Measurements from ENCODE around the gene DIDO1.

- TF ChIP-seq POLR2A (IDR thresholded peaks at IDR 0.05), result no peak
- TF ChIP-seq, protein P1, sequence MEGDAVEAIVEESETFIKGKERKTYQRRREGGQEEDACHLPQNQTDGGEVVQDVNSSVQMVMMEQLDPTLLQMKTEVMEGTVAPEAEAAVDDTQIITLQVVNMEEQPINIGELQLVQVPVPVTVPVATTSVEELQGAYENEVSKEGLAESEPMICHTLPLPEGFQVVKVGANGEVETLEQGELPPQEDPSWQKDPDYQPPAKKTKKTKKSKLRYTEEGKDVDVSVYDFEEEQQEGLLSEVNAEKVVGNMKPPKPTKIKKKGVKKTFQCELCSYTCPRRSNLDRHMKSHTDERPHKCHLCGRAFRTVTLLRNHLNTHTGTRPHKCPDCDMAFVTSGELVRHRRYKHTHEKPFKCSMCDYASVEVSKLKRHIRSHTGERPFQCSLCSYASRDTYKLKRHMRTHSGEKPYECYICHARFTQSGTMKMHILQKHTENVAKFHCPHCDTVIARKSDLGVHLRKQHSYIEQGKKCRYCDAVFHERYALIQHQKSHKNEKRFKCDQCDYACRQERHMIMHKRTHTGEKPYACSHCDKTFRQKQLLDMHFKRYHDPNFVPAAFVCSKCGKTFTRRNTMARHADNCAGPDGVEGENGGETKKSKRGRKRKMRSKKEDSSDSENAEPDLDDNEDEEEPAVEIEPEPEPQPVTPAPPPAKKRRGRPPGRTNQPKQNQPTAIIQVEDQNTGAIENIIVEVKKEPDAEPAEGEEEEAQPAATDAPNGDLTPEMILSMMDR (IDR thresholded peaks at IDR 0.05), result no peak
Measured at GRCh38 chr20:62972845-62973745, 46.8 kb upstream of the DIDO1 start.
